NT2/D1 (cell line): Measurements from ENCODE around the gene PTPRK.

Experiments
- SUZ12 ChIP-seq: IDR thresholded peaks from 2 replicates; pipeline ENCODE4 v1.6.1; 2011; ENCODE audit not compliant: insufficient read length, insufficient read depth; ENCODE audit errors: extremely low read depth
- YY1 ChIP-seq: IDR thresholded peaks from 2 replicates; pipeline ENCODE4 v1.6.1; 2011; ENCODE audit not compliant: insufficient read length, insufficient read depth
- ZNF274 ChIP-seq: IDR thresholded peaks from 2 replicates; pipeline ENCODE4 v1.6.1; 2011; ENCODE audit warnings: mild to moderate bottlenecking, low read depth, low read length

DNA sequence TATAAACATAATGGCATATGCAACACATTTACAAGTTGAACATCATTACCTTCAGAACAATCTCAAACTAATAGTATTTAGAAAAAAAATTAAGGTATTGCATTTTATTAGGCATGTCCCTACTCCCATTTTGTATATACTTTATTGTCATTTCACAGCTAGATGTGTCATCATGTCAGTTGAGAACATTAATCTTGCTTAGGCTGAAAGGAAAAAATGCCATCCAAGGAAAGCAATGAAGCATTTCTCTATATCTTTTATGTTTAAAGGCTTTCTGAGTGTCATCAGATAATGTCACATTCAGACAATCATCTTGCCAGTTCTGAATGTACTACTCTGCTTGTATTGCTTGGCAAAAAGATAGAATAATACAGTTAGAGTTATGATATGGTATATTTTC is 390.7 kb downstream of the PTPRK start:
- TF ChIP-seq ZNF274: no peak
- TF ChIP-seq YY1: no peak
- no peak for TF ChIP-seq SUZ12
